ENCODE results near the gene NT5C3A.

DNA sequence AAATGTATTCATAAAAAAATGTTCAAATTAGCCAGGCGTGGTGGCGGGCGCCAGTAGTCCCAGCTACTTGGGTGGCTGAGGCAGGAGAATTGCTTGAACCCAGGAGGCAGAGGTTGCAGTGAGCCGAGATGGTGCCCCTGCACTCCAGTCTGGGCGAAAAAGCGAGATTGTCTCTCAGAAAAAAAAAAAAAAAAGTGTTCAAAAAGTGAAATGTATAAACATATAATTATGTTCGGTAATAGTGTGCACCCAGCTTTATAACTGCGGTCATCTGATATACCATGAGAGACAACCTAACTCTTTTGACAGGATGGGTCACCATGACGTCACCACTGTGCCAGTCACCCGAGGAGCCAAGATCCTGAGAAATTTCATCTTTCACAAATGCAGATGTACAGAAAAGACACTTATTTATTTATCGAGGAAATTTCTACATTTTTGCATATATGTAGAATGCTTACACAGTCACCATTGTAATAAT lies 47.2 kb upstream of the NT5C3A start:
- TF ChIP-seq, protein P1, sequence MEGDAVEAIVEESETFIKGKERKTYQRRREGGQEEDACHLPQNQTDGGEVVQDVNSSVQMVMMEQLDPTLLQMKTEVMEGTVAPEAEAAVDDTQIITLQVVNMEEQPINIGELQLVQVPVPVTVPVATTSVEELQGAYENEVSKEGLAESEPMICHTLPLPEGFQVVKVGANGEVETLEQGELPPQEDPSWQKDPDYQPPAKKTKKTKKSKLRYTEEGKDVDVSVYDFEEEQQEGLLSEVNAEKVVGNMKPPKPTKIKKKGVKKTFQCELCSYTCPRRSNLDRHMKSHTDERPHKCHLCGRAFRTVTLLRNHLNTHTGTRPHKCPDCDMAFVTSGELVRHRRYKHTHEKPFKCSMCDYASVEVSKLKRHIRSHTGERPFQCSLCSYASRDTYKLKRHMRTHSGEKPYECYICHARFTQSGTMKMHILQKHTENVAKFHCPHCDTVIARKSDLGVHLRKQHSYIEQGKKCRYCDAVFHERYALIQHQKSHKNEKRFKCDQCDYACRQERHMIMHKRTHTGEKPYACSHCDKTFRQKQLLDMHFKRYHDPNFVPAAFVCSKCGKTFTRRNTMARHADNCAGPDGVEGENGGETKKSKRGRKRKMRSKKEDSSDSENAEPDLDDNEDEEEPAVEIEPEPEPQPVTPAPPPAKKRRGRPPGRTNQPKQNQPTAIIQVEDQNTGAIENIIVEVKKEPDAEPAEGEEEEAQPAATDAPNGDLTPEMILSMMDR (IDR thresholded peaks at IDR 0.05 in 2 of 3, conservative IDR thresholded peaks at IDR 0.05 in 1 of 3; ENCODE audit: insufficient read depth in 2 of 3, low read depth in 1 of 3, low read length in 3 of 3) = no peak
- TF ChIP-seq POLR2AphosphoS5 (IDR thresholded peaks at IDR 0.05; ENCODE audit: control insufficient read depth, insufficient read depth, low read depth, low read length) = no peak
- TF ChIP-seq PHF20 (IDR thresholded peaks at IDR 0.05; ENCODE audit: partially characterized antibody) = no peak
- TF ChIP-seq XRCC3 (IDR thresholded peaks at IDR 0.05) = no peak
- no peak for TF ChIP-seq MEF2A (IDR thresholded peaks at IDR 0.05; ENCODE audit: control insufficient read depth, low read depth, low read length)
- TF ChIP-seq MTA2 (IDR thresholded peaks at IDR 0.05; ENCODE audit: low read depth) = no peak
- TF ChIP-seq, protein P2, sequence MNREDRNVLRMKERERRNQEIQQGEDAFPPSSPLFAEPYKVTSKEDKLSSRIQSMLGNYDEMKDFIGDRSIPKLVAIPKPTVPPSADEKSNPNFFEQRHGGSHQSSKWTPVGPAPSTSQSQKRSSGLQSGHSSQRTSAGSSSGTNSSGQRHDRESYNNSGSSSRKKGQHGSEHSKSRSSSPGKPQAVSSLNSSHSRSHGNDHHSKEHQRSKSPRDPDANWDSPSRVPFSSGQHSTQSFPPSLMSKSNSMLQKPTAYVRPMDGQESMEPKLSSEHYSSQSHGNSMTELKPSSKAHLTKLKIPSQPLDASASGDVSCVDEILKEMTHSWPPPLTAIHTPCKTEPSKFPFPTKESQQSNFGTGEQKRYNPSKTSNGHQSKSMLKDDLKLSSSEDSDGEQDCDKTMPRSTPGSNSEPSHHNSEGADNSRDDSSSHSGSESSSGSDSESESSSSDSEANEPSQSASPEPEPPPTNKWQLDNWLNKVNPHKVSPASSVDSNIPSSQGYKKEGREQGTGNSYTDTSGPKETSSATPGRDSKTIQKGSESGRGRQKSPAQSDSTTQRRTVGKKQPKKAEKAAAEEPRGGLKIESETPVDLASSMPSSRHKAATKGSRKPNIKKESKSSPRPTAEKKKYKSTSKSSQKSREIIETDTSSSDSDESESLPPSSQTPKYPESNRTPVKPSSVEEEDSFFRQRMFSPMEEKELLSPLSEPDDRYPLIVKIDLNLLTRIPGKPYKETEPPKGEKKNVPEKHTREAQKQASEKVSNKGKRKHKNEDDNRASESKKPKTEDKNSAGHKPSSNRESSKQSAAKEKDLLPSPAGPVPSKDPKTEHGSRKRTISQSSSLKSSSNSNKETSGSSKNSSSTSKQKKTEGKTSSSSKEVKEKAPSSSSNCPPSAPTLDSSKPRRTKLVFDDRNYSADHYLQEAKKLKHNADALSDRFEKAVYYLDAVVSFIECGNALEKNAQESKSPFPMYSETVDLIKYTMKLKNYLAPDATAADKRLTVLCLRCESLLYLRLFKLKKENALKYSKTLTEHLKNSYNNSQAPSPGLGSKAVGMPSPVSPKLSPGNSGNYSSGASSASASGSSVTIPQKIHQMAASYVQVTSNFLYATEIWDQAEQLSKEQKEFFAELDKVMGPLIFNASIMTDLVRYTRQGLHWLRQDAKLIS (CRISPR knock-in tag; IDR thresholded peaks at IDR 0.05) = no peak
- no peak for TF ChIP-seq ZNF133 (CRISPR knock-in tag; IDR thresholded peaks at IDR 0.05)
- TF ChIP-seq EP300 (IDR thresholded peaks at IDR 0.05; ENCODE audit: low read length) = no peak
